ENCODE results near the gene RAB22A. TPM values are rescaled to one million over a fixed set of nuclear protein-coding genes. Genes with fewer than 3 reads are reported as not detected.

Gene RAB22A
- total and polyA plus RNA-seq, 2 donors from 2014 or later: 7.0 to 20.7 TPM

GRCh38 chr20:58327211-58327610 lies 17.7 kb downstream of the RAB22A start:
- TF ChIP-seq CTCF (IDR thresholded peaks at IDR 0.05; ENCODE audit: borderline replicate concordance, extremely low read depth, insufficient read depth): no peak
- no peak overlapping the region for H3K27ac ChIP-seq (ENCODE audit: low read depth in 2 of 2, low read length in 2 of 2)
- no peaks in the 10 kb centered on the region for H3K27me3 ChIP-seq (ENCODE audit: control insufficient read depth, insufficient read depth, low read length)

GRCh38 chr20:58328836-58329235 lies 19.3 kb downstream of the RAB22A start:
- Histone ChIP-seq H3K9me3 (ENCODE audit: control insufficient read depth in 2 of 3, insufficient read depth in 1 of 3, low read length in 3 of 3) (no peaks in the 10 kb centered on the region), H3K4me1 (ENCODE audit: control insufficient read depth in 2 of 3, insufficient read depth in 2 of 3, low read depth in 1 of 3, low read length in 3 of 3) (no peaks in the 10 kb centered on the region), H3K9ac (ENCODE audit: low read length in 3 of 3) (no peak overlapping the region), H3K27ac (ENCODE audit: low read depth in 2 of 2, low read length in 2 of 2) (no peak overlapping the region), H3K36me3 (ENCODE audit: control insufficient read depth in 2 of 3, insufficient read depth in 3 of 3, low read length in 3 of 3) (no peaks in the 10 kb centered on the region), H3K4me3 (ENCODE audit: low read length in 3 of 3) (no peak overlapping the region), H3K27me3 (ENCODE audit: control insufficient read depth, insufficient read depth, low read length) (no peaks in the 10 kb centered on the region)
- no peak for FAIRE-seq
- intact Hi-C loops (cut with DNase I): no loop called here
- no peak for DNase-seq
- no peak for TF ChIP-seq CTCF (IDR thresholded peaks at IDR 0.05; ENCODE audit: borderline replicate concordance, extremely low read depth, insufficient read depth)

More at GRCh38 chr20:58327211-58327610, 17.7 kb downstream of the RAB22A start:
- Histone ChIP-seq H3K4me1 (ENCODE audit: control insufficient read depth in 2 of 3, insufficient read depth in 2 of 3, low read depth in 1 of 3, low read length in 3 of 3) (no peaks in the 10 kb centered on the region), H3K9me3 (ENCODE audit: control insufficient read depth in 2 of 3, insufficient read depth in 1 of 3, low read length in 3 of 3) (no peaks in the 10 kb centered on the region), H3K4me3 (ENCODE audit: low read length in 3 of 3) (no peak overlapping the region), H3K36me3 (ENCODE audit: control insufficient read depth in 2 of 3, insufficient read depth in 3 of 3, low read length in 3 of 3) (no peaks in the 10 kb centered on the region), H3K9ac (ENCODE audit: low read length in 3 of 3) (no peak overlapping the region)
- FAIRE-seq (no peak), DNase-seq (no peak)
- intact Hi-C loops (cut with DNase I): no loop called here

- Histone ChIP-seq H3K9me3 (ENCODE audit: control insufficient read depth in 2 of 3, insufficient read depth in 1 of 3, low read length in 3 of 3) (no peaks in the 10 kb centered on the region), H3K27ac (ENCODE audit: low read depth in 2 of 2, low read length in 2 of 2) (no peak overlapping the region), H3K36me3 (ENCODE audit: control insufficient read depth in 2 of 3, insufficient read depth in 3 of 3, low read length in 3 of 3) (no peaks in the 10 kb centered on the region), H3K4me3 (ENCODE audit: low read length in 3 of 3) (no peak overlapping the region), H3K27me3 (ENCODE audit: control insufficient read depth, insufficient read depth, low read length) (no peaks in the 10 kb centered on the region), H3K9ac (ENCODE audit: low read length in 3 of 3) (no peak overlapping the region), H3K4me1 (ENCODE audit: control insufficient read depth in 2 of 3, insufficient read depth in 2 of 3, low read depth in 1 of 3, low read length in 3 of 3) (no peaks in the 10 kb centered on the region)
- no peak for FAIRE-seq
- TF ChIP-seq CTCF (IDR thresholded peaks at IDR 0.05; ENCODE audit: borderline replicate concordance, extremely low read depth, insufficient read depth): no peak
- intact Hi-C loops (cut with DNase I): no loop called here
- DNase-seq: no peak
Measured at GRCh38 chr20:58329711-58330110, 20.2 kb downstream of the RAB22A start.

GRCh38 chr20:58330249-58330648 lies 20.7 kb downstream of the RAB22A start:
- Histone ChIP-seq H3K9ac (ENCODE audit: low read length in 3 of 3) (no peak overlapping the region), H3K27me3 (ENCODE audit: control insufficient read depth, insufficient read depth, low read length) (no peaks in the 10 kb centered on the region), H3K4me1 (ENCODE audit: control insufficient read depth in 2 of 3, insufficient read depth in 2 of 3, low read depth in 1 of 3, low read length in 3 of 3) (no peaks in the 10 kb centered on the region), H3K36me3 (ENCODE audit: control insufficient read depth in 2 of 3, insufficient read depth in 3 of 3, low read length in 3 of 3) (no peaks in the 10 kb centered on the region), H3K9me3 (ENCODE audit: control insufficient read depth in 2 of 3, insufficient read depth in 1 of 3, low read length in 3 of 3) (no peaks in the 10 kb centered on the region), H3K27ac (ENCODE audit: low read depth in 2 of 2, low read length in 2 of 2) (no peak overlapping the region), H3K4me3 (ENCODE audit: low read length in 3 of 3) (no peak overlapping the region)
- no peak for TF ChIP-seq CTCF (IDR thresholded peaks at IDR 0.05; ENCODE audit: borderline replicate concordance, extremely low read depth, insufficient read depth)
- DNase-seq (peak in 2 of 5 donors; percentile 17 to 64), FAIRE-seq (no peak)
- intact Hi-C loops (cut with DNase I): no loop called here
